ENCODE data around the gene CCM2L. TPM values are rescaled to one million over a fixed set of nuclear protein-coding genes. Genes with fewer than 3 reads are reported as not detected.
"Not testable (repeated sequence)": the region's sequence is repeated elsewhere in the genome, so short reads cannot be mapped to it uniquely, and the experiment has no call there.

CCM2L gene
- total and polyA plus RNA-seq, 2 donors (not counting 1 experiment from before 2014, with no cell fraction given), result not detected

- no peak overlapping the region for H3K27ac ChIP-seq (ENCODE audit: low read length in 2 of 2)
- no peaks in the 10 kb centered on the region for H3K9me3 Mint-ChIP-seq (ENCODE audit: insufficient read depth)
- H3K27ac Mint-ChIP-seq, result no peak overlapping the region
- no peaks in the 10 kb centered on the region for H3K36me3 ChIP-seq (replicated peaks in 1 of 2; ENCODE audit: control extremely low read depth in 1 of 2, control insufficient read depth in 1 of 2, extremely low read depth in 1 of 2, insufficient read depth in 2 of 2, low read length in 1 of 2)
- no peak overlapping the region for H3K4me3 ChIP-seq (ENCODE audit: control extremely low read depth in 1 of 5, extremely low read depth in 1 of 5, insufficient read depth in 1 of 5, low read depth in 2 of 5, low read length in 4 of 5)
- H3K27me3 Mint-ChIP-seq, result peaks cover 32% of the 10 kb centered on the region
- no peaks in the 10 kb centered on the region for H4K20me1 ChIP-seq (ENCODE audit: control insufficient read depth, insufficient read depth, low read length, poor library complexity, severe bottlenecking)
- H3K4me3 Mint-ChIP-seq, result no peak overlapping the region
- H2AFZ ChIP-seq (ENCODE audit: insufficient read depth, low read depth, low read length, poor library complexity, severe bottlenecking), result no peak overlapping the region
- intact Hi-C loops (cut with micrococcal nuclease), result no loop called here
- DNase-seq, result no peak
- no peak overlapping the region for H3K4me2 ChIP-seq (replicated peaks; ENCODE audit: low read depth, low read length, poor library complexity, severe bottlenecking)
- H3K9me3 ChIP-seq (ENCODE audit: control extremely low read depth in 1 of 3, control insufficient read depth in 2 of 3, insufficient read depth in 1 of 3, low read length in 2 of 3), result peaks cover 0 to 7% (median 7%) of the 10 kb centered on the region in 3 donors
- no peak overlapping the region for H3K9ac ChIP-seq (ENCODE audit: low read length)
- ChIA-PET CTCF (interaction anchor here (1.0 to 10.3 kb wide), 6 partner anchors 10 to 180 kb away, joined by 3 to 389 read pairs (median 15); partner anchors contain the start of gene TM9SF4), POLR2A (no interaction called here)
- H3K4me1 Mint-ChIP-seq, result peaks cover 36% of the 10 kb centered on the region
- WGBS (ENCODE audit: insufficient coverage), result no CpG with 5 or more reads among the region's 2 CpGs
- peaks cover 0 to 20% (median 8%) of the 10 kb centered on the region in 4 experiments for H3K27me3 ChIP-seq (replicated peaks in 1 of 4; ENCODE audit: control extremely low read depth in 1 of 4, control insufficient read depth in 3 of 4, insufficient read depth in 4 of 4, low read length in 3 of 4)
- H3K4me1 ChIP-seq (ENCODE audit: control insufficient read depth in 2 of 2, insufficient read depth in 2 of 2, low read length in 2 of 2), result peaks cover 7 to 31% of the 10 kb centered on the region in 2 donors
- H3K79me2 ChIP-seq (ENCODE audit: control insufficient read depth, insufficient read depth, low read length), result no peaks in the 10 kb centered on the region
- TF ChIP-seq CTCF (IDR thresholded peaks at IDR 0.05) (no peak), EZH2 (IDR thresholded peaks at IDR 0.05; ENCODE audit: borderline replicate concordance, insufficient read depth, low read depth, low read length, poor library complexity, severe bottlenecking) (no peak)
- ATAC-seq (ENCODE audit: low read depth), result no peak
These were observed 23.1 kb downstream of the CCM2L start for GRCh38 chr20:32033316-32033715.

GRCh38 chr20:32033721-32034120, 23.5 kb downstream of the CCM2L start:
- H2AFZ ChIP-seq (ENCODE audit: insufficient read depth, low read depth, low read length, poor library complexity, severe bottlenecking), result not testable (repeated sequence)

More at GRCh38 chr20:32033721-32034120, 23.5 kb downstream of the CCM2L start:
- H3K9ac ChIP-seq (ENCODE audit: low read length); ATAC-seq (ENCODE audit: low read depth); H3K27ac ChIP-seq (ENCODE audit: low read length in 2 of 2); H3K4me2 ChIP-seq (replicated peaks; ENCODE audit: low read depth, low read length, poor library complexity, severe bottlenecking); H3K4me3 Mint-ChIP-seq; H3K4me3 ChIP-seq (ENCODE audit: control extremely low read depth in 1 of 5, extremely low read depth in 1 of 5, insufficient read depth in 1 of 5, low read depth in 2 of 5, low read length in 4 of 5); intact Hi-C loops (cut with micrococcal nuclease); H3K9me3 Mint-ChIP-seq (ENCODE audit: insufficient read depth); POLR2A ChIA-PET; H3K36me3 ChIP-seq (replicated peaks in 1 of 2; ENCODE audit: control extremely low read depth in 1 of 2, control insufficient read depth in 1 of 2, extremely low read depth in 1 of 2, insufficient read depth in 2 of 2, low read length in 1 of 2); H3K79me2 ChIP-seq (ENCODE audit: control insufficient read depth, insufficient read depth, low read length); H3K9me3 ChIP-seq (ENCODE audit: control extremely low read depth in 1 of 3, control insufficient read depth in 2 of 3, insufficient read depth in 1 of 3, low read length in 2 of 3); H3K27ac Mint-ChIP-seq; H4K20me1 ChIP-seq (ENCODE audit: control insufficient read depth, insufficient read depth, low read length, poor library complexity, severe bottlenecking); DNase-seq: not testable (repeated sequence)
- peaks cover 36% of the 10 kb centered on the region for H3K4me1 Mint-ChIP-seq
- H3K27me3 ChIP-seq (replicated peaks in 1 of 4; ENCODE audit: control extremely low read depth in 1 of 4, control insufficient read depth in 3 of 4, insufficient read depth in 4 of 4, low read length in 3 of 4), result peaks cover 0 to 20% (median 8%) of the 10 kb centered on the region in 4 experiments
- CTCF ChIA-PET, result interaction anchor here (1.0 to 10.3 kb wide), 11 partner anchors 7 to 180 kb away, joined by 3 to 389 read pairs (median 12); partner anchors contain the start of genes HCK and TM9SF4
- H3K27me3 Mint-ChIP-seq, result peaks cover 32% of the 10 kb centered on the region
- WGBS (ENCODE audit: insufficient coverage), result 96% methylated on average over 3 of the region's 3 CpGs
- H3K4me1 ChIP-seq (ENCODE audit: control insufficient read depth in 2 of 2, insufficient read depth in 2 of 2, low read length in 2 of 2), result peaks cover 7 to 33% of the 10 kb centered on the region in 2 donors
